Measurements from ENCODE around the gene SASS6.
A peak's percentile ranks its signal among the peaks of the same experiment; 100 is the strongest.

The SASS6 gene

GRCh38 chr1:100141192-100141591 lies 8.5 kb upstream of the SASS6 start:
- no peak overlapping the region for H3K4me3 ChIP-seq (ENCODE audit: low read depth, low read length)
- TF ChIP-seq, protein P1, sequence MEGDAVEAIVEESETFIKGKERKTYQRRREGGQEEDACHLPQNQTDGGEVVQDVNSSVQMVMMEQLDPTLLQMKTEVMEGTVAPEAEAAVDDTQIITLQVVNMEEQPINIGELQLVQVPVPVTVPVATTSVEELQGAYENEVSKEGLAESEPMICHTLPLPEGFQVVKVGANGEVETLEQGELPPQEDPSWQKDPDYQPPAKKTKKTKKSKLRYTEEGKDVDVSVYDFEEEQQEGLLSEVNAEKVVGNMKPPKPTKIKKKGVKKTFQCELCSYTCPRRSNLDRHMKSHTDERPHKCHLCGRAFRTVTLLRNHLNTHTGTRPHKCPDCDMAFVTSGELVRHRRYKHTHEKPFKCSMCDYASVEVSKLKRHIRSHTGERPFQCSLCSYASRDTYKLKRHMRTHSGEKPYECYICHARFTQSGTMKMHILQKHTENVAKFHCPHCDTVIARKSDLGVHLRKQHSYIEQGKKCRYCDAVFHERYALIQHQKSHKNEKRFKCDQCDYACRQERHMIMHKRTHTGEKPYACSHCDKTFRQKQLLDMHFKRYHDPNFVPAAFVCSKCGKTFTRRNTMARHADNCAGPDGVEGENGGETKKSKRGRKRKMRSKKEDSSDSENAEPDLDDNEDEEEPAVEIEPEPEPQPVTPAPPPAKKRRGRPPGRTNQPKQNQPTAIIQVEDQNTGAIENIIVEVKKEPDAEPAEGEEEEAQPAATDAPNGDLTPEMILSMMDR (conservative IDR thresholded peaks at IDR 0.05; ENCODE audit: low read depth, low read length): no peak
- no peak for DNase-seq (ENCODE audit: low read depth)

DNA sequence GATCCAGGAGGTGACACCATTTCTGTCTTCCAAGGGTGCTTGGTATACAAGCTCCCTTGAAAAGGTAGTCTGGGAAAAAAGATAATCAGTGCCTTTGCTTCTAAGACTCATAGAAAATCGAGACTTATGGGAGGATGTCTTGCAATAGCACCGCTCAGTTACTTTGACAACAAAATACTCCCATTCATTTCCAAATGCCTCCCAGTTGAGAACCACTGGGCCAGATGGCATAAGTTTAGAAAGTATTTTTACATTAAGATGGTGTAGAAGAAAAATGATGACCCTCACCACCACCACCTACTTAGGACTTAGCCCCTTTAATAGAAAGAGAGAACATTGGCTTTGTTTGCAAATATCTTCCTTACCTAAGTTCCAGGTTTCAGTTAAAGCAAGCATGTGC lies 4.9 kb upstream of the SASS6 start:
- TF ChIP-seq, protein P1 (conservative IDR thresholded peaks at IDR 0.05; ENCODE audit: low read depth, low read length): no peak
- H3K4me3 ChIP-seq (ENCODE audit: low read depth, low read length): no peak overlapping the region
- no peak for DNase-seq (ENCODE audit: low read depth)

DNA sequence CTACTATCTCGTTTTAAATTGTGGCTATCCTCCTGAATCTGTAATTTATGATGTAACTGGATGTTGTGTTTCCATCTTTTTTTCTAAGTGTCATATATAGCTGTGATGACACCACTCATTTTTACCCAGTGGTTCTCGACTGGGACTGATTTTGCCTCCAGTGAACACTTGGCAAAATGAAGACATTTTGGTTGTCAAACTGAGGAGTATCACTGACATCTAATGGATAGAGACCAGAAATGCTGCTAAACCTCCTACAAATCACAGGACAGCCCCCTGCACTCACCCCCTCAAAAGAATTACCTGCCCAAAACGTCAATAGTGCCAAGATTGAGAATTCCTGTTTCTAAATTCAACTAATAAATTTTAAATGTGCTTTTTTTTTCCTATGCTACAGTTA lies 2.1 kb upstream of the SASS6 start:
- H3K4me3 ChIP-seq (ENCODE audit: low read depth, low read length): no peak overlapping the region
- TF ChIP-seq, protein P1 (conservative IDR thresholded peaks at IDR 0.05; ENCODE audit: low read depth, low read length): peak; percentile 18
- peak; percentile 32 for DNase-seq (ENCODE audit: low read depth)

DNA sequence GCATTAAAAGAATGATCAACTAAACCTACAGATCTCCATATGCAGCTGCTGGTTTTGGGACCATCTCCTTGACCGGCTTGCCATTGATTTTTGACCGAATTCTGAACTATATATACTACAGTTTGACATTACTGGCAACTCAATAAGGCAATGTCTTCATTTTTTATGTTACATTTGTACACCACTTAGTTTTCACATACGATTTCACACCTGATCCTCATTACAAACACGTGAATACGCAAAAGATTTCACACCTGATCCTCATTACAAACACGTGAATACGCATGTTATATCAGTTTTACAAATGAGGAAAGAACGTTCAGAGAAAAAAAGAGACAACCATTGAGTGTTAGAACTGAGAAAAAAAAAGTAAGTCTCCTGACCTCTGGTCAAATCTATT lies 1.1 kb downstream of the SASS6 start:
- peak overlapping the region; percentile 93 for H3K4me3 ChIP-seq (ENCODE audit: low read depth, low read length)

GRCh38 chr1:100130552-100131077 lies 2.1 kb downstream of the SASS6 start:
- TF ChIP-seq, protein P1 (conservative IDR thresholded peaks at IDR 0.05; ENCODE audit: low read depth, low read length): no peak
- no peak overlapping the region for H3K4me3 ChIP-seq (ENCODE audit: low read depth, low read length)
- DNase-seq (ENCODE audit: low read depth): peak; percentile 53

More for the DNA sequence above, 1.1 kb downstream of the SASS6 start:
- no peak for DNase-seq (ENCODE audit: low read depth)
- TF ChIP-seq, protein P1 (conservative IDR thresholded peaks at IDR 0.05; ENCODE audit: low read depth, low read length): no peak

- no peak overlapping the region for H3K4me3 ChIP-seq (ENCODE audit: low read depth, low read length)
- TF ChIP-seq, protein P1 (conservative IDR thresholded peaks at IDR 0.05; ENCODE audit: low read depth, low read length): no peak
- DNase-seq (ENCODE audit: low read depth): no peak
These were observed 5.5 kb downstream of the SASS6 start for GRCh38 chr1:100127226-100127625.

GRCh38 chr1:100122177-100122576 lies 10.6 kb downstream of the SASS6 start:
- no peak overlapping the region for H3K4me3 ChIP-seq (ENCODE audit: low read depth, low read length)
- DNase-seq (ENCODE audit: low read depth): no peak
- TF ChIP-seq, protein P1 (conservative IDR thresholded peaks at IDR 0.05; ENCODE audit: low read depth, low read length): no peak
